ENCODE results near the gene HNF4A.

The HNF4A gene

DNA sequence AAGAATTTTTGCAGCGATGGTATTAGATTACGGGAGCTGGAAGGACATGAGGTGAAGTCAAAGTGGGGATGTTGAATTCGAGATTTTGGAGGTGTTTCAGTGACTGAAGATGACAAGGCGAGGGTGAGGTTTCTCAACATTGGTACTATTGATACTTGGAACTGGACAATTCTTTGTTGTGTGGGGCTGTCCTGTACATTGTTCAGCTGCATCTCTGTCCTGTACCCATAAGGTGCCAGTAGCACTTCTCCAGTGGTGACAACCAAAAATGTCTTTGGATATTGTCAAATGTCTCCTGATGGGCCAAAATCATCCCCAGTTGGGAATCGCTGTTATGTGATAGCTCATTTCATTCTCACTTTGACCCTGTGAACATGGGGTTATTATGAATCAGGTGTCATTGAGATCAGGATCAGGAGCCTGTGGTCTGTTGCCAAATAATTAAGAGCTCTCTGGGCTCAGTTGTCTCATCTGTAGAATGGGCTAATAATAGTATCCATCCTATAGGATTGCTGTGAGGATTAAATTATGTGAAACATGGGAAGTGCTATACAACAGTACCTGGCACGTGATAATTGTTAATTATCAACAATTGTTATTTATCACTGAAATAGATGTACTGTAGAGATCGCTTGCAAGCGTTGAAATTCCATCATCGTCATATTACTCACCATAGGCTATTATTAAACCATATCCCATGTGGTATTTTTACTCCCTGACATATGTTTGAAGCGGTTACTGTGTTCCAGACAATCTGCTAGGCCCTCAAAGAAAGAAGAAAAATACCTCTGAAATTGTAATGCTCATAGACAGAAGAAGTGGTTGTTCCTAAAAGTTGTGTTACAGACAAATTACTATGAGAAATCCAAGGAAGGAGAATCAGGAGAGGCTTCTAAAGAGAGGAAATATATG is 71.6 kb downstream of the HNF4A start:
- no peak for DNase-seq

DNA sequence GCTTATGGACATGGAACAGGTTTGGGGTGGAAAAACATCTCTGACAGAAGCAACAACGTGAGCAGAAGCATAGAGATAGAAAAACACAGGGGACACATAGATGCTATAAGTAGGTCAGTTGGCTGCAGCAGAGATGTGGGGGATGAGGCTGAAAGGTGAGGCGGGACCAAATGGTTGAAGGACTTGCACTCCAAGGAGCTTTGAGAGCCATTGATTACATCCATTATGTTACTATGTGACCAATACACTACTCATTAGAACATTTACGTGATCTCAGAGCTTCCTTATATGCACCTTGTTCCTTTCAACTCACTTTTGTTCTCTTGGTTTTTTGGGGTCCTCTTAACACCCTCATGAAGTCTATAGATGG is 72.3 kb downstream of the HNF4A start:
- no peak for DNase-seq

DNA sequence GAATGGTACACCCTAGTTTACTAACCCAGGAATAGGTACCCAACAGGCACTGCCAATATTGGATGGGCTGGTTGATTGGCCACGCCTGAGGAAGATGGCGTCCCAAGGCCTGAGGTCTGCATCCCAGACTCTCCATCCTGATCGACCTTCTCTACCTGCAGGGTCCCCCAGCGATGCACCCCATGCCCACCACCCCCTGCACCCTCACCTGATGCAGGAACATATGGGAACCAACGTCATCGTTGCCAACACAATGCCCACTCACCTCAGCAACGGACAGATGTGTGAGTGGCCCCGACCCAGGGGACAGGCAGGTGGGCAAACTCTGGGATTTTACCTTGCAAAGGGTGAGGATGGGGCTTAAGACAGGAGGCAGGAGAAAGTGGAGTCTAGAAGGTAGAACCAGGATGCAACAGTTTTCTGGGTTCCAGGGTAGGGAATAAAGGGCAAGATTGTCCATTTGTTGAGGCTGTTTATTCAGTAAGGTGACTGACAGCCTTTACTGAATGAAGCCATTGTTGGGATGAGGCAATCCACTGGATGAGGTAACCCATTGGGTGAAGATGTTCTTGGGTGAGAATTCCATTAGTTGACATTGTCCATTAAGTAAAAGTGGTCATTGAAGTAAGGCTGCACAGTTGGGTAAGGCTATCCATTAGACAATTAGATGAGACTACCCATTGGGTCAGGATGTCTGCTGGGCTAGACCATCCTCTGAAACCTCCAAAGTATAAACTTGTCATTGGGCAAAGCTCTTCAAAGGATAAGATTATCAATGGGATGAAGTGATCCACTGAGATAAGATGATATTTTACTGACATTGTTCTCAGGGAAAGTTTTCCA is 72.9 kb downstream of the HNF4A start:
- DNase-seq: no peak

DNA sequence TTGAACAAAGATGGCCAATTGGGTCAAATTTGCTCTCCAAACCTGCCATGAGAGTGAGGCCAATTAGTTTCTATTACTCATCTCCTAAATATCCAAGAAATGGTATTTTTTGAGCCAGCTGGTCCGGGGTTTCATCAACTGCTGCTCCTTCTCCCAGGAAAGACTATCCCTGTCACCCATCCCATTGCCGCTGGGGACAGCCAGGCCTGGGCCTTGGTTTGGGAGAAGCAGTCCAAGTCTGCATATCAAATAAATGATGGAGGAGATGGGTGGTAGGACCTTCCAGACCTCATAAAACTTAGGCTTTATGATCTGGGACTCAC is 73.5 kb downstream of the HNF4A start:
- no peak for DNase-seq

GRCh38 chr20:44429419-44430269 is 74.1 kb downstream of the HNF4A start:
- DNase-seq: no peak

DNA sequence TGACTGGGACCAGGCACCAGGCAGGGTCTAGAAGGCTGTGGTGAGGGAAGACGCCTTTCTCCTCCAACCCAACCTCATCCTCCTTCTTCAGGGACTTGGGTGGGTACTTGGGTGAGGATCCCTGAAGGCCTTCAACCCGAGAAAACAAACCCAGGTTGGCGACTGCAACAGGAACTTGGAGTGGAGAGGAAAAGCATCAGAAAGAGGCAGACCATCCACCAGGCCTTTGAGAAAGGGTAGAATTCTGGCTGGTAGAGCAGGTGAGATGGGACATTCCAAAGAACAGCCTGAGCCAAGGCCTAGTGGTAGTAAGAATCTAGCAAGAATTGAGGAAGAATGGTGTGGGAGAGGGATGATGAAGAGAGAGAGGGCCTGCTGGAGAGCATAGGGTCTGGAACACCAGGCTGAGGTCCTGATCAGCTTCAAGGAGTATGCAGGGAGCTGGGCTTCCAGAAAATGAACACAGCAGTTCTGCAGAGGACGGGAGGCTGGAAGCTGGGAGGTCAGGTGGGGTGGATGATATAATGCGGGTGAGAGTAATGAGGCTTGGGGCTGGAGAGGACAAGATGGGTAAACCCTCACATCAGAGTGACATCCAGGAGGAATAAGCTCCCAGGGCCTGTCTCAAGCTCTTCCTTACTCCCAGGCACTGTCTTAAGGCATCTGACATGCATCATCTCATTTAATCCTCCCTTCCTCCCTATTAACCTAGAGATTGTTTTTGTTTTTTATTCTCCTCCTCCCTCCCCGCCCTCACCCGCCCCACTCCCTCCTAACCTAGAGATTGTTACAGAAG is 75.0 kb downstream of the HNF4A start:
- no peak for DNase-seq

- DNase-seq: no peak
These were observed 75.6 kb downstream of the HNF4A start for GRCh38 chr20:44431118-44431501.

DNA sequence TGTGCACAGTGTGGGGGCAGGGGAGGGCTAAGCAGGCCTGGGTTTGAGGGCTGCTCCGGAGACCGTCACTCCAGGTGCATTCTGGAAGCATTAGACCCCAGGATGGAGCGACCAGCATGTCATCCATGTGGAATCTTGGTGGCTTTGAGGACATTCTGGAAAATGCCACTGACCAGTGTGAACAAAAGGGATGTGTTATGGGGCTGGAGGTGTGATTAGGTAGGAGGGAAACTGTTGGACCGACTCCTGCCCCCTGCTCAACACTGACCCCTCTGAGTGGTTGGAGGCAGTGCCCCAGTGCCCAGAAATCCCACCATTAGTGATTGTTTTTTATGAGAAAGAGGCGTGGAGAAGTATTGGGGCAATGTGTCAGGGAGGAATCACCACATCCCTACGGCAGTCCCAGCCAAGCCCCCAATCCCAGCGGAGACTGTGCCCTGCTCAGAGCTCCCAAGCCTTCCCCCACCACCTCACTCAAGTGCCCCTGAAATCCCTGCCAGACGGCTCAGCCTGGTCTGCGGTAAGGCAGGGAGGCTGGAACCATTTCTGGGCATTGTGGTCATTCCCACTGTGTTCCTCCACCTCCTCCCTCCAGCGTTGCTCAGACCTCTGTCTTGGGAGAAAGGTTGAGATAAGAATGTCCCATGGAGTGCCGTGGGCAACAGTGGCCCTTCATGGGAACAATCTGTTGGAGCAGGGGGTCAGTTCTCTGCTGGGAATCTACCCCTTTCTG is 76.2 kb downstream of the HNF4A start:
- DNase-seq: no peak

GRCh38 chr20:44432618-44433577 is 77.4 kb downstream of the HNF4A start:
- no peak for DNase-seq

- no peak for DNase-seq
These were observed 78.4 kb downstream of the HNF4A start for GRCh38 chr20:44433751-44434538.

- no peak for DNase-seq
These were observed 80.3 kb downstream of the HNF4A start for GRCh38 chr20:44435630-44436335.

GRCh38 chr20:44436393-44436792 is 80.9 kb downstream of the HNF4A start:
- no peak for DNase-seq

DNA sequence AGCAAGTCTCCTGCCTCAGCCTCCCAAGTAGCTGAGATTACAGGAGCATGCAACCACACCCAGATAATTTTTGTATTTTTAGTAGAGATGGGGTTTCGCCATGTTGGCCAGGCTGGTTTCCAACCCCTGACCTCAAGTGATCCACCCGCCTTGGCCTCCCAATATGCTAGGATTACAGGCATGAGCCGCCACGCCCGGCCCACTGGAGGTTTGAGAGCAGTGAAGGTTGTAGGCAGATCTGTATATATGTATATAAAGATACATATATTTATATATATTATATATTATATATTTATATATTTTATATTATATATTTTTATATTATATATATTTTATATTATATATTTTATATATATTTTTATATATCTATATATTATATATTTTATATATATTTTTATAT is 82.0 kb downstream of the HNF4A start:
- no peak for DNase-seq

DNA sequence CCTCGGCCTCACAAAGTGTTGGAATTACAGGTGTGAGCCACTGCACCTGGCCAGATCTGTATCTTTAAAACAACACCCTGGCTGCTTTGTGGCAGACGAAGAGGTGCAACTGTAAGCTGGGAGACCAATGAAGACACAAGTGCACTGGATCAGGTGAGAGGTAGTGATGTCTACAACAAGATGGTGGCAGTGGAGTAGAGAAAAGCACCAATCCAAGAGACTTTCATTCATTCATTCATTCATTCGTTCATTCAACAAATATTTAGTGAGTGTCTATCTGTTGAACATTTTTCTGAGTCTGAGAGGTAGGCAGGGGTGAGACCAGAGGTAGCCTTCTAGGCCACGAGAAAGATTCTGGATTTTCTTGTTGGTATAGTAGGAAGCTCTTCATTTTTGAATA is 83.3 kb downstream of the HNF4A start:
- no peak for DNase-seq

GRCh38 chr20:44439318-44439717 is 83.8 kb downstream of the HNF4A start:
- no peak for DNase-seq

- no peak for DNase-seq
These were observed 87.0 kb downstream of the HNF4A start for GRCh38 chr20:44442298-44443070.

DNA sequence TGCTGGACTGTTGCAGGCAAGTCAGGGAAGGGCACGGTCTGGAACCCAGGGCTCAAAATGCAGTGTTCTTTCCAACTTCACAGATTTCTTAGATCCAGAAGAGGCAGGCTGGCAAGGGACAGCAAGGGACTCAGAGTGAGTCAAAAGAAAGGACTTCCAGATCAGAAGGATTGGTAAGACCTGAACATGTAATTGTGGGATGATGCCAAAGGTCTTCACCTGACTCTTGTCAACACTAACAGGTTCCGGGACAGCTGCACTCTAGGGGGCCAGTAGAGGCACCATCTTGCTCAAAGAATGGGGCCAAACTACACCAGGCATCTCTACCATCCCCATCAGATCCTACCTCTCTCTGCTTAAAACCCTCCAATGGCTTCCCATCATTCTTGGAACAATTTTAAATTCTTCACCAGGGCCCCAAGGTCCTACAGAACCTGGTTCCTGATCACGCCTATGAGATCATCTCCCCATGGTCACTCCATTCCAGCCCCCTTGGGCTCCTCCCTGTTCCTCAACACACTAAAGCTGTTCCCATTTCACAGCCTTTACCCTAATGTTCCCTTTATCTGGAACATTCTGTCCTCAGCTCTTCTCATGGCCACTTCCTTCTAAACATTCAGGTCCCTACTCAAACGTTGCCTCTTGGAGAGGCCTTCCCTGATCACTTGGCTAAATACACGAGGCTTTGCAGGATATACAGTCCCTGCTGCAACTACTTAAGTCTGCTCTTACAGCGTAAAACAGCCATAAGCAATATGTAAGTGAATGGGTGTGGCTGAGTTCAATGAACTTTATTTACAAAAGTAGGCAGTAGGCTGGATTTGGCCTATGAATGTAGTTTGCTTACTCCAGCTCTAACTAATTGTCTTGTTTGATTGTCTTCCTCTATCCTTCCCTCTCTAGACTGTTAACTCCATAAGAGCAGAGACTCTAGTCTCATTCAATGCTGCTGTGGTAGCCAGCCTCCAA is 90.5 kb downstream of the HNF4A start:
- DNase-seq: no peak

Measured in T-helper 1 cell (primary cell).